GM23248 (cell line): Measurements from ENCODE around the gene MPPED1.

ENCODE experiments used
- EZH2 ChIP-seq: fragments of 200-600 bp; sonication (generic); IDR thresholded peaks from 2 replicates; pipeline ENCODE4 v1.6.1; 2018; ENCODE audit warnings: antibody characterized with exemption, mild to moderate bottlenecking; ENCODE audit not compliant: insufficient read depth, poor library complexity, severe bottlenecking
- EZH2phosphoT487 ChIP-seq: fragments of 200-600 bp; sonication (generic); IDR thresholded peaks from 2 replicates; pipeline ENCODE4 v1.6.1; 2018; ENCODE audit warnings: antibody characterized with exemption, moderate library complexity, mild to moderate bottlenecking, low read depth; ENCODE audit not compliant: insufficient read depth

DNA sequence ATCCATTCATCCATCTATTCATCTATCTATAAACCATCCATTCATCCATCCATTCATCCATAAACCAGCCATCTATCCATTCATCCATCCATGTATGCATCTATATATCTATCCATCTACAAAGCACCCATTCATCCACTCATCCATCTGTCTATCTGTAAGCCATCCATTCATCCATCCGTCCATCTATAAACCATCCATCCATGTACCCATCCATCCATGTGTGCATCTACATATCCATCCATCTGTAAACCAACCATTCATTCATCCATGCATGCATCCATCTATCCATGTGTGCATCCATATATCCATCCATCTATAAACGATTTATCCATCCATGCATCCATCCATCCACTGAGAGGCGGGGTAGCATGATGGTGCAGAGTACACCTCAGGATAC, 58.4 kb downstream of the MPPED1 start:
- TF ChIP-seq EZH2 (no peak), EZH2phosphoT487 (no peak)
